HG03460 (cell line): ENCODE data around the gene SNUPN.
"Not testable (repeated sequence)": the region's sequence is repeated elsewhere in the genome, so short reads cannot be mapped to it uniquely, and the experiment has no call there.

Experiments used
- ATAC-seq: cut with Tn5 transposase; IDR thresholded peaks from one replicate; pipeline ENCODE4 v1.9.1; 2021; ENCODE audit not compliant: unreplicated experiment

SNUPN gene

GRCh38 chr15:75584121-75584520, 41.4 kb downstream of the SNUPN start:
- no peak for ATAC-seq

GRCh38 chr15:75583701-75584100, 41.8 kb downstream of the SNUPN start:
- no peak for ATAC-seq

GRCh38 chr15:75582943-75583342, 42.6 kb downstream of the SNUPN start:
- not testable (repeated sequence) for ATAC-seq

- peak; percentile 53 for ATAC-seq
Measured at GRCh38 chr15:75578948-75579920, 46.3 kb downstream of the SNUPN start, which contains the start of gene PTPN9. Gene PTPN9, minus strand, starts transcription at chr15:75579315. Its CDS starts 539 bp downstream, at chr15:75578776.

GRCh38 chr15:75578173-75578947, 47.2 kb downstream of the SNUPN start:
- ATAC-seq, result no peak

GRCh38 chr15:75577401-75578172, 47.9 kb downstream of the SNUPN start:
- no peak for ATAC-seq

- no peak for ATAC-seq
Measured at GRCh38 chr15:75573648-75574384, 51.7 kb downstream of the SNUPN start.

GRCh38 chr15:75570126-75570845, 55.2 kb downstream of the SNUPN start:
- no peak for ATAC-seq

- ATAC-seq, result no peak
Measured at GRCh38 chr15:75565062-75565970, 60.2 kb downstream of the SNUPN start.

- ATAC-seq, result no peak
Measured at GRCh38 chr15:75561888-75562287, 63.6 kb downstream of the SNUPN start.

GRCh38 chr15:75559360-75559759, 66.2 kb downstream of the SNUPN start:
- ATAC-seq, result not testable (repeated sequence)

- ATAC-seq, result not testable (repeated sequence)
Measured at GRCh38 chr15:75558955-75559354, 66.6 kb downstream of the SNUPN start.

GRCh38 chr15:75554717-75555116, 70.8 kb downstream of the SNUPN start:
- no peak for ATAC-seq

GRCh38 chr15:75553659-75554058, 71.9 kb downstream of the SNUPN start:
- ATAC-seq, result no peak

- ATAC-seq, result no peak
Measured at GRCh38 chr15:75551091-75551490, 74.4 kb downstream of the SNUPN start.
